ENCODE data around the gene TRMT112.

- no peak for TF ChIP-seq CTCF (IDR thresholded peaks at IDR 0.05)
- no peak for TF ChIP-seq POLR2A (IDR thresholded peaks at IDR 0.05)
Observed at GRCh38 chr11:64340671-64341335, 23.4 kb upstream of the TRMT112 start.

Measured in thyroid gland (tissue), 4 donors.